GM18861 (cell line): ENCODE results near the gene MYO16.
A peak's percentile ranks its signal among the peaks of the same experiment; 100 is the strongest.

Experiments used
- ATAC-seq: cut with Tn5 transposase; IDR thresholded peaks from one replicate; pipeline ENCODE4 v1.9.1; 2021; ENCODE audit not compliant: unreplicated experiment

MYO16 gene

DNA sequence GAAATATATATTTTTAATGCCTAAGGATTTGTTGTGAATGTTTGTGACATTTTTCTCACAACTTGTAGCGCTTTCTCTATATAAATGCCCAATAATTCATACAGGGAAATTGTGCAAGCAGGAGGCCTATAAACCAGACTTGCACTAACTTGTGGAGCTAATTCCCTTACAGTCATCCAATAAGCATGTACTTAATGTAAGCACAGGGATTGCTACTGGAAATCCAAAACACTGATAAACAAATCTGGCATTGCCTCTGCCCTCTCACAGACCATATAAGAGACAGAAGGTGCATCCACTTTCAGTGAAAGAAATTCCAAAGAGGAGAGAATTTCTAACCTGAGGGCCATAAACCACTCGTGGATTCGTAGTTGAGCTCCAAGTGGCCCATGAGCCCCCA lies 518.8 kb downstream of the MYO16 start:
- ATAC-seq: no peak

DNA sequence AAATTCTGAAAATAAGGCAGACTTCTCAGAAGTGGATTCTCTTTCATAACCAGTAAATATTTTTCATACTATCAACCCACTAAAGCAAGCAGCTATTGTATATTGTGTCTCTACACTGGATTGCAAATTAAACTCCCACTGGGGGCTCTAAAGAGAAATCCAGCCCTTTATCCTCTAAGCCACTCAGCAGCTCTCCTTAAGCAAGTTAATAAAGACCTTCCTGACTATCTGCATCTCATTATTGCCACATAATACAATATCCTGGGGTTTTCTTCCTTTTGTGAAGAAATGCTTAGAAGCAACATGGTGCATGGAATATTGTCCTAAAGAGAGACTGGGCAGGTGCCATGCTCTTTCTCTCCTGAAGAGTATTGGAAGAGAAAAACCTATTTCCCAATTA lies 521.3 kb downstream of the MYO16 start:
- ATAC-seq: no peak

DNA sequence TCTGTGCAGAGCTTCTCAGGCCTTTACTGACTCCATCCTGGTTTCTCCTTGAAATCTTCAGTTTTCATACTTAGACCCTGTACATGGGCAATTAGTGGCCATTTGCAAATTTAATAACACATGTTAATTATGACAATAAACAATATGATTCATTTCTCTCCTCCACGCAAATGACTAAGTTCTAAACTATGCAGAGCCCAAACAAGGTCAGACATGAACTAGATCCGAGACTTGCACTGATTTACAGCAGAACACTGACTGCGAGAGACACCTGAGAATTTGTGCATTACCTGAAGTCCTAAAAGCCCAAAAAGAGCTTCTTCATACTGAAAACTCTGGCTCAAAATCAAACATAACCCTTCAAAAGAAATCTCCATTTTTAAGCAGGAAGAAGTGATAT lies 521.8 kb downstream of the MYO16 start:
- ATAC-seq: no peak

DNA sequence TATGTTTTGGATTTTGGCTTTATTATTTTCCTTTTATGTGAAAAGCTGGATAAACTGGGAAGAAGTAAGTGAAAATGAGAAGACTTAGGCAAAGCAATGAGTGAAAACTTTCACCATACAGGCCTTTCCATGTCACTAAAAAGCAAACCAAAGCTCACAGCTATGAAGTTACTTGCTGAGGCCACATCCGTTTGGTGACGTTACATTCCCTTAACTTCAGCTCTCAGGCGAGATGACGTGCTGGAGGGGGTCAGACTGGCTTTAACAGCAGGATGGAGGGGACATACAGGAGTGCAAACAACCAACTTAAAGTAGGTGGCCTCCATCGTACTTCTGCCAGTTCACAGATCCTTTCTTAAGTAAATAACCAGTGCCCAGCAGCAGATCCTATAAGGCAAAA lies 522.3 kb downstream of the MYO16 start:
- ATAC-seq: no peak

DNA sequence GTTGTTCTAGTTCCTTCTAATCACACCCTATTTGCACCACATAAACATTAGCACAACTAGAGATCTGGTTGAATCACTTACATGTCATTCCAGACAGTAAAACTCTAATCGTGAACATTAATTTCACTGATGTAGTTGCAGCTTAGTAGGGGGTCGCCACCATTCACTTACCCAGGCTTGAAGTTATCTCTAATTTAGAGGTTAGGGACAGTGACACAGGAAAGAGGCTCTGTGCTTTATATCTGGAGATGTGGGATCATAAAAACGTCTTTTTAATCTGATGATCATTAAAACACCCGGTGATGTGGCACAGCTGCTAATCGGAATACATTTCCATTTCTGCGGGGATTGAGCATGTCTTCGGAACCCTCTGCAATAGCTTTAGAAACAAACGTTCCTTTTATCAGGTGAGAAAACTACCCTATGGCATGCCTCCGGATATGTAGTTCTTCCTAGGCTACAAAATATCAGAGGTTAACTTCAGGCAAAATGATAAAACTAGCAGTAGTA lies 523.0 kb downstream of the MYO16 start:
- no peak for ATAC-seq

DNA sequence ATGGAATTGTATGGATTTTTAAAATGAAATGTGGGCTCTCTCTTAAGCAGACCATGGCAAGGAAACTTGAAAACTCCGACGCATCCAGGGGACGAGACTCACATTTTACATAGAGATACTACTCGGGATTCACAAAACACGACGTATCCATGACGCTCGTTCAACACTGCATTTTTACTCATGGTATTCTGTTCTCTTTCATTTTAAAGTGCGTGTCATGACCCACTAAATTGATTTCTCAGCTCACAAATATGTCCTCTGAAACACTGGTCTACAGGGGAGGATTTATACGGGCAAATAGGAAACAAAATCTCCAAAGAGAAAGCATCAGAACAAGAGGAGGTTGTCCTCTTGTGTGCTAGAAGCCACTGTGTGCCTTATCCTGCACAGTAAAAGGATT lies 523.5 kb downstream of the MYO16 start:
- no peak for ATAC-seq

DNA sequence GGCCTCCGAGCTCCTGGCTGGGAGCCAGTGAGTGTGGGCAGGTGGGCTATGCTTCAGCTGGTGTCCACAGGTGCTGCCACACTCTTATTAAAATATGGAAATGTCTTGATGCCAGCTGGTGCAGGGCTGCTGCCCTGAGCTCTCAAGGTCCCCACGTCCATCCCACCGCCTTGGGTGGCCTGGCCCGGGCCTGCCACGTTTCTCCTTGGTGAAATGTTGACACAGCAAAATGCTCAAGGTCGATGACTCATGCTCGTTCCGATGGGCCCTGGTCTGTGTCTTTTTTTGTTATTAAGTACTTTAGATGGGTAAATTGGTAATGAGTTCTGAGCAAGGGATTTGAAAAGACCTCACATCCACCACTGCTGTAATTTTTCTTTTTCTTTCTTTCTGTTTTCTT lies 524.7 kb downstream of the MYO16 start:
- no peak for ATAC-seq

DNA sequence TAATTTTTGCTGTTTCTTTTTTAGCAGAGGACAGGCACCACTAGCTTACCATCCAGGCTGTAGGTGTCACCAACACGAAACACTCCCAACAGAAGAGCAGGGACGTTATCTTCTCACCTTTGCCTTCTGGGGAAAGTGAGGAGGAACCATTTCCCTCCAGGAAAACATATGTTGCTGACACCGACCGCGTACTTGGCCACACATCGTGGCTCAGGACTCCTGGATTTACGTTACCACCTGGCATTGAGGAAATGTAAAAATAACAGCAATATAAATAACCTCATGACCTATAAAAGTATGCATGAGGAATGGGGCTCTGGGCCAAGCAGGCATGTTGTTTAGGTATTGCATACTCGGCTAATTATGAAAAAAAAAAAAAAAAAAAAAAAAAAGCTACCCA lies 525.1 kb downstream of the MYO16 start:
- ATAC-seq: no peak

DNA sequence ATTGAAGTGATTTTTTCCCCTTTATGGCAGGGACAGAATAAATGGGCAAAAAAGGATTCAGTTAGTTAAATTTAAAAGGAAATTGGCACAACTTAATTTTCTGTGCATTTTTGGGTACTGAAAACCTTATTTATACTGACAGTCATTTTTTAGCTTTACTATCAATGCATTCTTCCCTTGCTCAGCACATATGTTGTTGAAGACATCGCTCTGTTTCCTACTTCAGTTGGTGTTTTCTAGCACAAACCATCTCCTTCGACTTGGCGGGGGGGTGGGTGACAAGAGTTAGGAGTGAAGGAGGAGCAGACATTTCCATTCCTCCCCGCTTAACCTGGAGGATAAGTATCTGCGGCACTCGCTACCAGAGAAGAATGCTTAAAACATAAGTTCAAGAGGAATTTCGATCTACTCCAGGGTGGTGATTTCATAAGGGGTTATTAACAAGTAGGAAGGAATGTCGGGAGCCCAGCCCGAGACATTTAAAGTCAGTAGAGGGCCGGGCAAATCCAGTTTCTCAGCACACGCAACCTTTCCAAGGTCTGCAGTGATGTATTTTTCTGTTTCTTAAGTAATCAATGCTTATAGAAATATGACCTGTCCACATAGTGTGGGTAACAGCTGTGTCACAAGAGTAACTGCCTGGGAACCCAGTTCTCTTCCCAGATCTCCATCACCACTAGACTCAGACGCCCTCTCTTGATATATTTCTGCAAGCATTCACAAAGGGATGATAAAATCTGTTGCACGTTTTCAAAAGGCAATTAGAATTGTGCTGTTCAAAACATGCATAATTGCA lies 525.8 kb downstream of the MYO16 start:
- ATAC-seq: no peak

DNA sequence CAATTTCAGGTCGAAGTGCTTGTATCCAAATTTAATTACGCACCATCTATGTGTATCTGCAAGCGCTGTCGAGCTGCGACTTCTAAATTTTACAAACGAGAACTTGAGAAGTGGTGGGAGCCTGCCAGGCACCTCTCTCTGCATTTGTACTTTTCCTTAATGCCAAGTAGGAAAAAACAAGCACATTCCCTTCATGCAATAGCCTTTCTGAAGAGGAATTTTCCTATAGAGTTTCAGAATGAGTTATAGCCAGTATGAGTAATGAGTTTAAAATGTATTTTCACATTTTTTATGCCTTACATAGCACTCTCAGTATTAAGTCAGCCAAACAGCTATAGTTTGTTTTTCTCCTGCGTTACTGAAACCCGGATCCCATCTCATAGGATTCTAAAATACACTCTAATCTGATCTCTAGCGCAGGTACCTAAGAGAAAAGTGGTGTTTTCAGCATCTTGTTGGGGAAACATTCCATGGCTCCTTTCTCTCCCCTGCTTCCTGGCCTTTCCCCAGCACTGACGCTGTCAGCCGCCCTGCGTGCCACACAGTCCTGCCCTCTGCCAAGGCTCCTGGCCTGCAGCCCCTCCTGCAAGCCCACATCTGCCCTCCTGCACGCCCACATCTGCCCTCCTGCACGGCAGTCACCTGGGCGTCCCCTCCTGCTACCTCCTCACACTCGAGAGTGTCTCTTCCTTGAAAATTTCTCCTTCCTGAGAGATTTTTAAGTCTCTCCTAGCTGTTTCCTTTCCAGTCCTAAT lies 526.9 kb downstream of the MYO16 start:
- ATAC-seq: no peak

DNA sequence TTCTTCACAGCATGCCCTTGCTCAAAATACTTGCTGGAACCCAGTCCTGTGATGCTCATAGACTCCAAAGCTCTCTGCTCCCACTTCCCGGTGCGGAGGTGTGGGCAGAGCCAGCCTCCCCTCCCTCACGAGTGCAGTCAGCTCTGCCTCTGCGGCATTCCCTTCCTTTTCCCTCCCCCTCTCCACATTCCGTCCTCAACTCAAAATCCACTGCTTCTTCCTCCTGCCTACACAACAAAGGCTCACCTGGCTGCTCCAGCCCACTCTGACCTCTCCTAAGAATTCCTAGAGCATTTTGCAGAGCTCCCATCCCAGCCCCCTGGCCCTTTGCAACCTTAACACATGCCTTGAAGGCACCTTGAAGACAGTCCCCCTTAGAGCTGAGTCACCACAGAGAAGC lies 527.9 kb downstream of the MYO16 start:
- ATAC-seq: no peak

DNA sequence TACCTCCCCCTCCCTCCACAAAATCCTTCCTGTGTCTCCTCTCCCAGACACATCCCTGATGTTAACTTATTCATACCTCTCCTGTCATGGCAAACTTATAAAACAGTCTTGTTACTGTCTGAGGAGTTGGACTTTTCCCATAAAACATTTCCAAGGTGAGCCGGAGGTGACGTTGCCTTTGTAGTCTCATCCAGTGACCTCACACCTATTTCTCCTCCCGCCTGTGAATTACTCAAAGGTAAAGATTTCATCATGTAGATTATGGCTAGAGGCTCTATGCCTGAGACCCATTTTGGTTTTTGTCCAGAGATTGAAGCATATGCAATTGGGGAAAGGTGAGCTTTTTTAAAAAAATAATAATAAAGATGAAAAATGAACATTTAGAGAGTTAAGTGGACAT lies 529.0 kb downstream of the MYO16 start:
- ATAC-seq: no peak

DNA sequence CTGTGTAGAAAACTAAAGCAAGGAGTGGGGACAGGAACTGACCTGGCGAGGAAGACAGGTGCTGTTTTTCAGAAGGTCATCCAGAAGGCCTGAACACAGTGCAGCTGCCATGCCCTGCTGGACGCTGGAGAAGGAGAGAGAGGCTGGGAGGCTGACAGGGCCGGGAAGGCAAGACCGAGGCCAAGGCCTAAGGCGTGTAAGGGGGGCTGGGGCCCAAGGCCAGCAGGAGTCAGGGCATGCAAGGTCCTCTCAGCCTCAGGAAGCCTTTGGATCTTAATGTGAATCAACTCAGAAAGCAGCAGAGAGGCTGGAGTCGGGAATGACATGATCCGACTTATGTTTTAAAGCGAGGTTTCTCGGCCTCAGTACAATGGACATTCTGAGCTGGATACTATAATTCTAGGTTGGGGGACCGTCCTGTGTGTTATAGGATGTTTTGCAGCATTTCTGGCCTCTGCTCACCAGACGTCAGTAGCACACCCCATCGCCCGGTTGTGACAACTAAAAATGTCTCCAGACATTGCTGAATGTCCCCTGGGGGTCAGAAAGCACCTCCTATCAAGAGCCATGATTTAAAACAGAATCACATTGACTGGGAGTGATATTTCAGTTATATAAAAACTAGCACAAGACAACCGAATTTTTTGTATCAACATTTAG lies 530.4 kb downstream of the MYO16 start:
- ATAC-seq: no peak

DNA sequence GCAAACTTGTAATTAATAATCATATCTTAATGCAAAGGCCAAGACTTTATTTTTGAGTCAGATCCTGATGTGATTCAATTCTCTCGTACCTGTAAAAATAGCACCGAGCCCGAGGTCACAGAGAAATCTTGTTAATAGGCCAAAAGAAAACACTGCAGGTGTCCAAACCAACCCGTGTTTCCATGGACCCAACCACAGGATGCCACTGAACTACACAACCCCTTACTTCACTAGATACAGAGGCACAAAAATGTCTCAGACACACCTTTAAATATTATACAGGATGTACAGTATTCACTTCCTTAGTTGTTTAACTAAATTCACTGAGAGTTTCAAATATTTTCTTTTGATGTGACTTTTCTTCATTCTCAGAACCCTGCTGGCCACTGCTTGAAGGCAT lies 530.9 kb downstream of the MYO16 start:
- peak; percentile 47 for ATAC-seq

DNA sequence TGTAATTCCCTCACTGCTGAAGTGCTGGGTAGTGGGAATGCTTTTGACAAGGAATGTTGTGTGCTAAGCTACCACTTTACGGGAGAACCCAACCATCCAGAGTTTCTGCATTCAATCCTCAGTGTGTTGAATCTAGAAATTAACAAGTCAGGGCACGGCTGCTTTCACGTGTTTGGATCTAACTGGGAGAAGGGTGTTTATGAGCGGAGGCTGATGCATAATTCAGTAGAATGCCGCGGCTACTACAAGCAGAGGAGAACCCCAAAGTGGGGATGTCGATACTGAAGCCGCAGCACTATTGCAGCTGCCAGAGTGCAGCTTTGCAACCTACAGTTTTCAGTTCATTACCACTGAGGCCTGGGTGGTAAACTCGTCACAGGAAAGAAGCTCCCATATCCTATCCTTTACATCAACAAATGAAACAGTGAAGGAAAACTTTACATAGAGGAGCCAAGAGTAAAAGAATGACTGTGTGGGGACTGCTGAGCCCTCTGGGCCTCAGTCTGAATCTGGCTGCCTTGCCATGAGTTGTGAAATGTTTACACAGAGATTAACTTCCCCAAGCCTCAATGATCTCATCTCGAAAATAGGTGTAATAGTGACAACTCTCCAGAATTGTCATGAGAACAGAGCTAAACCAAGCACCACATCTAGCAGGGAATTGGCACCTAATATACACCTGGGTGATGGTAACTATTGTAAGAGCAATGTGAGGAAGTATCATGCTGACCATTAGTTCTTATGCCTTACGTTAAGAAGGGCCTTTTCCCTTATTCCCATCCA lies 531.7 kb downstream of the MYO16 start:
- ATAC-seq: peak; percentile 23

DNA sequence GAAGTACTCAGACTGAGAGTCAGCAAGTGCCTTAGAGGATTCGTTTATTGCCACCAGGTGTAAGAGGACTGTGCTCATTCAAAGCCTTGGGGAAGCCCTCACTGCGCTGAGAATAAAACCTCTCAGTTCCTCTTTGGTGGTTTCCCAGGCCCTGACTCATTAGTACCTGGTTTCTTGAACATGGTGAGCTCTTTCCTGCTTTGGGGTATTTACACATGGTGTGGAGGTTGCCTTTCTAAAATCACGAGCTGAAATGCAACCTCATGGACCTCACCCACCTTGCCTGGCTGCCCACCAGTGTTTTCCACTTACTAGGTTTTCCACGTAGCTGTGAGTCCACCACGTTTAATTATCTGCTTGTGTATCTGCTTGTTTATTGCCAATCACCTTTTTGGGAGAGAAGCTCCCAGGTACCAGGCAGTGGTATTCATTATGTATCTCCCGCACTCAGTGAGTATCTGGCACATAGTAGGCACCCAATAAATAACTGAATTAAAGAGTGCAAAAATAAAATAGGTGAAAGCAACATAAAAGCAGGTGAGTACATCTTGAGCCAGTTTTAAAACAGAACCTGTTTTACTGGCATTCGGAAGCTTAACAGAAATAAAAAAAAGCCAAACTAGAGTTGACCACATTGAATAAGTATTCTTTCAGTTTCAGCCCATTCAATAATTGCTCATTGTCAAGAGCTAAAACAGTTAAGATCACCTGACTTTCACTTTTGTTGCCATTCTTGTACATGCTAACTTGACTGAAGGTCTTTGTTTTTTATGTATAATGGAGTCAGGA lies 533.0 kb downstream of the MYO16 start:
- peak; percentile 66 for ATAC-seq

DNA sequence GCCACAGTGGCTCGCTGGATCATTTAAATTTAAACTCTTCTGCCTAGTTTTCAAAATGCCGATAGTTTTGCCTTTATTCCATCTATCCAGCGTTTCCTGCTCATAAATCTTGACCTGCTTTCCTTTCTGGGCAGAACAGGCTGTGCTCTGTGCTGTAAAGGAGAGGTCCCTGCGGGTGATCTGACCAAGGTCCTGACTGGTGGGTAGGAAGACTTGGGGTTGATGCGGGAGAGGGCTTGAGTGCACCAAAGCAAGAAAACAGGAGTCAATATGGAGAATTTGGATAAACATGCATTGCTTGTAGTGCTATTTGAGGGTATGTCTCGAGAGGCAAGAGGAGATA lies 533.6 kb downstream of the MYO16 start:
- no peak for ATAC-seq

DNA sequence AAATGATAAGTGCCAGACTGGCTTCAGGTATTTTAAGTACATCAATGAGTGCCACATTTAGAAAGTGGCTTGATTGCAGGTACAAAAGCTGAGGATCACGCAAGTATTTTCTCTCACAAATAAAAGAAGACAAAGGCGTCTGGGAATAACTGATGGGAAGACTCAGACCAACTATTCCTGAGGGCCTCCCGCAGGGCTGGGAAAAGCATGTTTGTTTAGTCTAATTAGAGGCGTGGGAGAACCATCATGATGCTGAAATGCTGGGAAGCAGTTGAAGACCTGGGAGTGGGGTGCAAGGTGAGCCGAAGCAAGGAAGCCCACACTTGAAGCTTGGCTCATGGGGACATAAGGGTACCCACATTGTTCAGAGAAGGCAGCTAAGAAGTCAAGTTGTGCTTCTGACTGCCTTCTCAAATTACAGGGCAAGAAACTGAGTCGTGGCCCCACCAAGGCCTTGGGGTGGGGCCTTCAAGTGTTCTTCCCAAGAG lies 536.0 kb downstream of the MYO16 start:
- ATAC-seq: no peak

DNA sequence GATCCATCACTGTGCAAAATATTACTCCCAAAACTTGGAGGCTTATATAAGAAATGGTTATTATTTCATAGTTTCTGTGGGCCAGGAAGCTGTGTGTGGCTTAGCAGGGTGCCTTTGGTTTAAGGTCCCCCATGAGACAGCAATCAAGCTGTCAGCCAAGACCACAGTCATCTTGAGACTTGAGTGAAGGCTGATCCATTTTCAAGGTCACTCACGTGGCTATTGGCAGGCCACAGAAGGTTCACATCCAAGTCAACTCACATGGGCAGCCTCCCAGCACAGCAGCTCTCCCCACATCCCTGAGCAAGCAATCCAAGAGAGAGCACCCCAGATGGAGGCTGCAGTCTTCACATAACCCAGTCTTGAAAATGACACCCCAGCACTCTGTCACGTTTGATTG lies 537.4 kb downstream of the MYO16 start:
- peak; percentile 42 for ATAC-seq

DNA sequence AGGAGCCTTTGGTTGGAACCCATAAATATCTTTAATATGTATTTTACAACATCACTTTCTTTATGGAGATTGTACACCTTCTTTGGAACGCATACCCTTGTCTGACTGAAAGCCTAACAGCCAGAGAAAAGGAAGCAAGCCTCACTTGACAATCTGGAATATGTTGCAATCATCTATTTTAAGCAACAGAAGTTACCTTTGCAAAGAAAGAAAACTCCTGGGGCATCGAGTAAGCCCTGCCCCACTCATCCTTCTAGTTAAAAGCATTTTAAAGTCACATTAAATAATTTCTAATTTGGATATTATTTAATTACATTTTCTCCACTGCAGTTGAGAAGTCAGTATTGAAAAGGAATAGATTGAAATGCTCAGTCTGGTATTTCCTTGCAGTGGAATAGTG lies 542.7 kb downstream of the MYO16 start:
- ATAC-seq: no peak
